ENCODE data around the gene NUCB1.
"Not testable (repeated sequence)": the region's sequence is repeated elsewhere in the genome, so short reads cannot be mapped to it uniquely, and the experiment has no call there.

The NUCB1 gene

GRCh38 chr19:48913114-48913889, 13.2 kb downstream of the NUCB1 start:
- no peaks in the 10 kb centered on the region for H3K9me3 ChIP-seq (ENCODE audit: severe bottlenecking)
- no peak overlapping the region for H3K27ac ChIP-seq (ENCODE audit: poor library complexity, severe bottlenecking)
- H3K36me3 ChIP-seq (ENCODE audit: low read depth), result peaks cover 71% of the 10 kb centered on the region
- no peaks in the 10 kb centered on the region for H3K4me1 ChIP-seq (ENCODE audit: insufficient read depth, poor library complexity, severe bottlenecking)
- H3K27me3 ChIP-seq (ENCODE audit: insufficient read depth, poor library complexity, severe bottlenecking), result no peaks in the 10 kb centered on the region
- ATAC-seq (ENCODE audit: low read depth) (0 out of 3 replicates have a peak, but pooled peaks have one; percentile 35), DNase-seq (ENCODE audit: low spot score) (no peak)
- H3K4me3 ChIP-seq (ENCODE audit: severe bottlenecking), result no peak overlapping the region
- no peak for TF ChIP-seq CTCF (IDR thresholded peaks at IDR 0.05; ENCODE audit: poor library complexity, severe bottlenecking)

DNA sequence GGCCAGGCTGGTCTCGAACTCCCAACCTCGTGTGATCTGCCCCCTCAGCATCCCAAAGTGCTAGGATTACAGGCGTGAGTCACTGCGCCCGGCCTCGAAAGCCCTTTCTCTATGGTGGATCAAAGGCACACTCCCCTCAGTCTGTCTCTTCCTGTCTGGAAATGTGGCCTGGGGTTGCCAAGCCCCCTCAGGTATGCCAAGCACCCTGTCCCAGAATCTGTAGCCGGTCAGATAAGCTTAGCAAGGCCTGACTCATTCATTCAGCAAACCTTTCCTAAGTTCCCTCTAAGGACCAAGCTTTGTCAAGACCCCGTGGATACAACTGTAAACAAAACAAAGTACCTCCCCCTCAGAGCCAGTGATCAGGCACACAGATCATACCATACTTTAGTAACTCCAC, 14.1 kb downstream of the NUCB1 start:
- DNase-seq (ENCODE audit: low spot score), result no peak
- no peak for TF ChIP-seq CTCF (IDR thresholded peaks at IDR 0.05; ENCODE audit: poor library complexity, severe bottlenecking)
- Histone ChIP-seq H3K27me3 (ENCODE audit: insufficient read depth, poor library complexity, severe bottlenecking) (no peaks in the 10 kb centered on the region), H3K9me3 (ENCODE audit: severe bottlenecking) (no peaks in the 10 kb centered on the region), H3K4me3 (ENCODE audit: severe bottlenecking) (no peak overlapping the region), H3K36me3 (ENCODE audit: low read depth) (peaks cover 71% of the 10 kb centered on the region), H3K4me1 (ENCODE audit: insufficient read depth, poor library complexity, severe bottlenecking) (no peaks in the 10 kb centered on the region), H3K27ac (ENCODE audit: poor library complexity, severe bottlenecking) (no peak overlapping the region)
- ATAC-seq (ENCODE audit: low read depth), result no peak

GRCh38 chr19:48915757-48916156, 15.6 kb downstream of the NUCB1 start:
- ATAC-seq (ENCODE audit: low read depth), result no peak
- H3K4me3 ChIP-seq (ENCODE audit: severe bottlenecking), result no peak overlapping the region
- no peak for DNase-seq (ENCODE audit: low spot score)
- H3K9me3 ChIP-seq (ENCODE audit: severe bottlenecking), result no peaks in the 10 kb centered on the region
- H3K27ac ChIP-seq (ENCODE audit: poor library complexity, severe bottlenecking), result no peak overlapping the region
- H3K36me3 ChIP-seq (ENCODE audit: low read depth), result peaks cover 60% of the 10 kb centered on the region
- H3K27me3 ChIP-seq (ENCODE audit: insufficient read depth, poor library complexity, severe bottlenecking), result no peaks in the 10 kb centered on the region
- no peaks in the 10 kb centered on the region for H3K4me1 ChIP-seq (ENCODE audit: insufficient read depth, poor library complexity, severe bottlenecking)
- no peak for TF ChIP-seq CTCF (IDR thresholded peaks at IDR 0.05; ENCODE audit: poor library complexity, severe bottlenecking)

DNA sequence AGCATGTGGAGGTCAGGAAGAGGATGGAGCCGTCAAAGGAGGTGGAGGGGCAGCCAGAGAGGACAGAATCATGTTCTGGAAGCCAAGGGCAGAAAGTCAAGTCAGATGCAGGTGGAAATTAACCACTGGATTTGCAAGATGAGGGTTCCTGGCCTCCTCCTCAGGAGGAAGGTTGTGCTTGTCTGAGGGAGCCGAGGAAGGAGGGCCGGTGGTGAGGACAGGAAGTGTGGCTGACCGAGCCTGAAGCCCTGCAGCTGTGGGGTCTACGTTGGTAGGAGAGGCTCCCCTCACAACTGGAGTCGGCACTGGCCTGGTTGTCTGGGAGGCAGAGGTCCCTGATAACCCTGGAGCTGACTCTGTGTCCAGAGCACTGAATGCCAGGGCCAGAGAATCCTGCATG, 18.0 kb downstream of the NUCB1 start:
- no peaks in the 10 kb centered on the region for H3K27me3 ChIP-seq (ENCODE audit: insufficient read depth, poor library complexity, severe bottlenecking)
- no peak for DNase-seq (ENCODE audit: low spot score)
- H3K36me3 ChIP-seq (ENCODE audit: low read depth), result peaks cover 46% of the 10 kb centered on the region
- no peak for ATAC-seq (ENCODE audit: low read depth)
- H3K4me1 ChIP-seq (ENCODE audit: insufficient read depth, poor library complexity, severe bottlenecking), result no peaks in the 10 kb centered on the region
- no peak overlapping the region for H3K27ac ChIP-seq (ENCODE audit: poor library complexity, severe bottlenecking)
- no peaks in the 10 kb centered on the region for H3K9me3 ChIP-seq (ENCODE audit: severe bottlenecking)
- H3K4me3 ChIP-seq (ENCODE audit: severe bottlenecking), result no peak overlapping the region
- TF ChIP-seq CTCF (IDR thresholded peaks at IDR 0.05; ENCODE audit: poor library complexity, severe bottlenecking), result no peak

DNA sequence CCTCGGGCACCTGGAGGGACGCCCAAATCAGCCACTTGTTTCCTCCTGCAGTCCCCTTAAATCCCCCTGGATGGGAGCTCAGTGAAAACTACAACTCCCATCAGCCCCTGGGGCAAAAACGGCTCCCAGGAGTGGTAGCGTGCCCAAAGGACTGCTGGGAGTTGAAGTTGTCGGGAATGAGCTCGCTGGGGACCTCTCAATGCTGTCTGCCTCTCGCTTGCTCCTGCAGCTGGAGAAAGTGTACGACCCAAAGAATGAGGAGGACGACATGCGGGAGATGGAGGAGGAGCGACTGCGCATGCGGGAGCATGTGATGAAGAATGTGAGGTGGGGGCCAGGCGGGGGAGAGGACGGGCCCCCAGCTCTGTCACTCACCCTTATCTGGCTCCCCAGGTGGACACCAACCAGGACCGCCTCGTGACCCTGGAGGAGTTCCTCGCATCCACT, 18.7 kb downstream of the NUCB1 start:
- TF ChIP-seq CTCF (IDR thresholded peaks at IDR 0.05; ENCODE audit: poor library complexity, severe bottlenecking), result no peak
- no peak overlapping the region for H3K27ac ChIP-seq (ENCODE audit: poor library complexity, severe bottlenecking)
- peaks cover 39% of the 10 kb centered on the region for H3K36me3 ChIP-seq (ENCODE audit: low read depth)
- H3K4me3 ChIP-seq (ENCODE audit: severe bottlenecking), result no peak overlapping the region
- no peaks in the 10 kb centered on the region for H3K9me3 ChIP-seq (ENCODE audit: severe bottlenecking)
- peak; percentile 70 for ATAC-seq (ENCODE audit: low read depth)
- DNase-seq (ENCODE audit: low spot score), result no peak
- H3K27me3 ChIP-seq (ENCODE audit: insufficient read depth, poor library complexity, severe bottlenecking), result no peaks in the 10 kb centered on the region
- no peaks in the 10 kb centered on the region for H3K4me1 ChIP-seq (ENCODE audit: insufficient read depth, poor library complexity, severe bottlenecking)

- H3K4me3 ChIP-seq (ENCODE audit: severe bottlenecking); H3K27ac ChIP-seq (ENCODE audit: poor library complexity, severe bottlenecking); H3K27me3 ChIP-seq (ENCODE audit: insufficient read depth, poor library complexity, severe bottlenecking); DNase-seq (ENCODE audit: low spot score); ATAC-seq (ENCODE audit: low read depth); H3K9me3 ChIP-seq (ENCODE audit: severe bottlenecking); H3K4me1 ChIP-seq (ENCODE audit: insufficient read depth, poor library complexity, severe bottlenecking): not testable (repeated sequence)
- H3K36me3 ChIP-seq (ENCODE audit: low read depth), result peaks cover 37% of the 10 kb centered on the region
Observed at GRCh38 chr19:48919271-48919670, 19.2 kb downstream of the NUCB1 start.

All from RWPE2 (cell line).